Cortex of kidney (tissue), 1 donor: Measurements from ENCODE around the gene CDH4.

Experiments
- DNase-seq: peaks from one replicate; lab custom pipeline; 2025; lab: John Stamatoyannopoulos, UW

CDH4 gene

GRCh38 chr20:61633004-61633403 lies 380.9 kb downstream of the CDH4 start:
- no peak for DNase-seq

GRCh38 chr20:61634376-61635145 lies 382.5 kb downstream of the CDH4 start:
- DNase-seq = no peak

- no peak for DNase-seq
Measured at GRCh38 chr20:61635721-61636455, 383.8 kb downstream of the CDH4 start.

GRCh38 chr20:61636531-61637116 lies 384.6 kb downstream of the CDH4 start:
- DNase-seq = no peak

- no peak for DNase-seq
Measured at GRCh38 chr20:61638802-61639585, 386.9 kb downstream of the CDH4 start.

GRCh38 chr20:61640131-61640870 lies 388.2 kb downstream of the CDH4 start:
- no peak for DNase-seq

GRCh38 chr20:61640871-61641245 lies 388.8 kb downstream of the CDH4 start:
- DNase-seq = no peak

- no peak for DNase-seq
Measured at GRCh38 chr20:61643656-61644377, 391.8 kb downstream of the CDH4 start.

GRCh38 chr20:61644378-61645076 lies 392.5 kb downstream of the CDH4 start:
- no peak for DNase-seq

GRCh38 chr20:61645732-61646131 lies 393.7 kb downstream of the CDH4 start:
- no peak for DNase-seq

- DNase-seq = no peak
Measured at GRCh38 chr20:61646453-61646852, 394.4 kb downstream of the CDH4 start.

GRCh38 chr20:61646986-61647385 lies 394.9 kb downstream of the CDH4 start:
- DNase-seq = no peak

- no peak for DNase-seq
Measured at GRCh38 chr20:61647702-61648101, 395.6 kb downstream of the CDH4 start.

- no peak for DNase-seq
Measured at GRCh38 chr20:61649105-61649859, 397.2 kb downstream of the CDH4 start.

- DNase-seq = no peak
Measured at GRCh38 chr20:61649860-61650162, 397.8 kb downstream of the CDH4 start.

- DNase-seq = no peak
Measured at GRCh38 chr20:61650912-61651733, 399.1 kb downstream of the CDH4 start.

GRCh38 chr20:61652146-61652545 lies 400.1 kb downstream of the CDH4 start:
- DNase-seq = no peak

- no peak for DNase-seq
Measured at GRCh38 chr20:61654726-61655125, 402.7 kb downstream of the CDH4 start.

GRCh38 chr20:61655591-61655990 lies 403.5 kb downstream of the CDH4 start:
- DNase-seq = no peak
